ENCODE results near the gene OR4N2. TPM values are rescaled to one million over a fixed set of nuclear protein-coding genes. Genes with fewer than 3 reads are reported as not detected.
"Not testable (repeated sequence)": the region's sequence is repeated elsewhere in the genome, so short reads cannot be mapped to it uniquely, and the experiment has no call there.

OR4N2 gene
- polyA plus RNA-seq, 1 of the 3 experiments (the other 2 are of a cell fraction): not detected

DNA sequence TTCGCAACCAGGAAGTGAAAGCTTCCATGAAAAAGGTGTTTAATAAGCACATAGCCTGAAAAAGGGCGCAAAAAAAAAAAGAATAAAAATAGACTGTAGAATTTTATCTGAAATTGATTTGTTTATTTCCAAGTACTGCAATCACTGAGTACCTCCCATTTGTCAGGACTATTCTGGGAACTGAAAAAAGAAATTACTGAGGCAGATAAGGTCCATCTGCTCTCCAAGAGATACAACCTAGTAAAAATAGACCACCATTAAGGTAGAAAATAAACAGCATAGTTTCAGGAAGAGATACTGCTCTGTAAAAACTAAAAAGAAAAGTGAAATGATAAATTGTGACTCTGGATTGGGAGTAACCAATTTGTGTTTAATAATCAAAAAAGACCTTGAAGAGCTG is 24.7 kb downstream of the OR4N2 start:
- WGBS (ENCODE audit: low lambda C conversion rate): 3% methylated on average over 2 of the region's 2 CpGs
- H3K9ac ChIP-seq: no peak overlapping the region
- no peak for TF ChIP-seq MEF2A (IDR thresholded peaks at IDR 0.05; ENCODE audit: borderline replicate concordance, low read depth)
- no peak for TF ChIP-seq NRF1 (IDR thresholded peaks at IDR 0.05; ENCODE audit: low read depth, low read length)
- TF ChIP-seq EZH2phosphoT487 (IDR thresholded peaks at IDR 0.05; ENCODE audit: borderline replicate concordance, low read depth): no peak
- TF ChIP-seq GATA2 (CRISPR knock-in tag; IDR thresholded peaks at IDR 0.05): no peak
- TF ChIP-seq, protein P1, sequence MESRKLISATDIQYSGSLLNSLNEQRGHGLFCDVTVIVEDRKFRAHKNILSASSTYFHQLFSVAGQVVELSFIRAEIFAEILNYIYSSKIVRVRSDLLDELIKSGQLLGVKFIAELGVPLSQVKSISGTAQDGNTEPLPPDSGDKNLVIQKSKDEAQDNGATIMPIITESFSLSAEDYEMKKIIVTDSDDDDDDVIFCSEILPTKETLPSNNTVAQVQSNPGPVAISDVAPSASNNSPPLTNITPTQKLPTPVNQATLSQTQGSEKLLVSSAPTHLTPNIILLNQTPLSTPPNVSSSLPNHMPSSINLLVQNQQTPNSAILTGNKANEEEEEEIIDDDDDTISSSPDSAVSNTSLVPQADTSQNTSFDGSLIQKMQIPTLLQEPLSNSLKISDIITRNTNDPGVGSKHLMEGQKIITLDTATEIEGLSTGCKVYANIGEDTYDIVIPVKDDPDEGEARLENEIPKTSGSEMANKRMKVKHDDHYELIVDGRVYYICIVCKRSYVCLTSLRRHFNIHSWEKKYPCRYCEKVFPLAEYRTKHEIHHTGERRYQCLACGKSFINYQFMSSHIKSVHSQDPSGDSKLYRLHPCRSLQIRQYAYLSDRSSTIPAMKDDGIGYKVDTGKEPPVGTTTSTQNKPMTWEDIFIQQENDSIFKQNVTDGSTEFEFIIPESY (IDR thresholded peaks at IDR 0.05; ENCODE audit: borderline replicate concordance, low read depth): no peak
- TF ChIP-seq, protein P2, sequence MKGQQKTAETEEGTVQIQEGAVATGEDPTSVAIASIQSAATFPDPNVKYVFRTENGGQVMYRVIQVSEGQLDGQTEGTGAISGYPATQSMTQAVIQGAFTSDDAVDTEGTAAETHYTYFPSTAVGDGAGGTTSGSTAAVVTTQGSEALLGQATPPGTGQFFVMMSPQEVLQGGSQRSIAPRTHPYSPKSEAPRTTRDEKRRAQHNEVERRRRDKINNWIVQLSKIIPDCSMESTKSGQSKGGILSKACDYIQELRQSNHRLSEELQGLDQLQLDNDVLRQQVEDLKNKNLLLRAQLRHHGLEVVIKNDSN (IDR thresholded peaks at IDR 0.05; ENCODE audit: borderline replicate concordance, low read depth): no peak
- H4K20me1 ChIP-seq (ENCODE audit: insufficient read depth): no peaks in the 10 kb centered on the region
- no peaks in the 10 kb centered on the region for H3K27me3 ChIP-seq (ENCODE audit: insufficient read depth)
- no peaks in the 10 kb centered on the region for H3K36me3 ChIP-seq (replicated peaks in 1 of 2; ENCODE audit: control insufficient read depth in 1 of 2, insufficient read depth in 2 of 2, low read length in 1 of 2)
- no peaks in the 10 kb centered on the region; the same call in 1 of the 2 replicates for H3K9me2 ChIP-seq
- no peak overlapping the region for H3K4me2 ChIP-seq
- H3K79me2 ChIP-seq (ENCODE audit: insufficient read depth): no peaks in the 10 kb centered on the region
- ChIA-PET POLR2A (no interaction called here), CTCF (no interaction called here)
- H3K4me1 ChIP-seq (ENCODE audit: control insufficient read depth in 1 of 2, insufficient read depth in 2 of 2, low read depth in 1 of 2, low read length in 1 of 2): no peaks in the 10 kb centered on the region
- H3F3A ChIP-seq (replicated peaks; ENCODE audit: insufficient read depth): no peaks in the 10 kb centered on the region
- H2AFZ ChIP-seq (ENCODE audit: low read depth): no peak overlapping the region
- no peaks in the 10 kb centered on the region for H3K9me3 ChIP-seq
- DNase-seq: no peak
- no peak overlapping the region for H3K27ac ChIP-seq (ENCODE audit: low read depth in 2 of 2, low read length in 1 of 2)
- no peak overlapping the region for H3K4me3 ChIP-seq (ENCODE audit: low read depth in 2 of 2, low read length in 1 of 2)

DNA sequence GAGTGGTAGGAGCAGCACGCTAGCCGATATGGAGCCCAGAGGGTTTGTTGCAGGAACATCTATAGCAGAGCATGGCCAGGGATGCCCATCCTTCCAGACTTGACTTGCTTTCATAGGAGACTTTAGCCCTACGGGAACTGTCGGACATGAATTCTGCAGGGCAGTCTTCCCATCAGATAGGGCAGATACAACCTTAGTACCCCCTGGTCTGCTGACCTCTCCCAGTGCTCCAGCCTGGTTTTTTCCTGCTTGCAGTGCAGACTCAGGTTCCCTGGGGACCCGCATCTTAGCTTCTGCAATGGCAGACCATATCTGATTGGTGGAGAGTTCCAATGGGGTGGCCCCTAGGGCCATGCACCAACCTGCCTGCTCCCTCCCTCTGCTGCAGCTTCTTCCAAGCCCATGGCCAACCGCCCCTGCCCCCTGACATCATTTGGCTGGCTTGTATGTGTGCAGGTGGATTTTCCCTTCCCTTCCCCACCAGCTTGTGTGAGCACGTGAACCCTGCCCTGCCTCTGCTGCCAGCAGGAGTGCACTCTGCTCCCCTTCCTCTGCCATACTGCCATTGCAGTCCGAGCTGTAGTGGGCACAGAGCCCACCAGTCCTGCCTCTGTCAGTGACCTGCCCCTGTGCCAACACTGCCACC is 30.8 kb downstream of the OR4N2 start:
- WGBS (ENCODE audit: low lambda C conversion rate): 2% methylated on average over 8 of the region's 8 CpGs
- CTCF ChIA-PET: not testable (repeated sequence)

DNA sequence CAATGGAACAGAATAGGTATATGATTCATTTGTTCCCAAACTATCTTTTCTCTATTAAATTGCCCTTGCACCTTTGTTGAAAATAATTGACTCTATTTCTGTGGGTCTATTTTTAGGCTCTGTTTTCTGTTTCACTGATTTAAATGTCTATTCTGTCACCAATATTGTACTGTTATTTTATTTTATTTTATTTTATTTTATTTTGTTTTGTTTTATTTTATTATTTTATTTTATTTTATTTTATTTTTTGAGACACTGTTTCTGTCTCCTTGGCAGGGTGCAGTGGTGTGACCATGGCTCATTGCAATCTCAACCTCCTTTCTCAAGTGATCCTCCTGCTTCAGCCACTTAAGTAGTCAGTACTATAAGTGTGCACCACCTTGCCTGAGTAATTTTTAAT is 34.9 kb downstream of the OR4N2 start:
- Histone ChIP-seq H3K4me3 (ENCODE audit: low read depth in 2 of 2, low read length in 1 of 2) (no peak overlapping the region), H3K9me3 (no peaks in the 10 kb centered on the region), H3K79me2 (ENCODE audit: insufficient read depth) (no peaks in the 10 kb centered on the region), H3K27me3 (ENCODE audit: insufficient read depth) (no peaks in the 10 kb centered on the region), H3F3A (replicated peaks; ENCODE audit: insufficient read depth) (no peaks in the 10 kb centered on the region), H2AFZ (ENCODE audit: low read depth) (no peak overlapping the region), H3K27ac (ENCODE audit: low read depth in 2 of 2, low read length in 1 of 2) (no peak overlapping the region), H3K4me1 (ENCODE audit: control insufficient read depth in 1 of 2, insufficient read depth in 2 of 2, low read depth in 1 of 2, low read length in 1 of 2) (no peaks in the 10 kb centered on the region), H3K36me3 (replicated peaks in 1 of 2; ENCODE audit: control insufficient read depth in 1 of 2, insufficient read depth in 2 of 2, low read length in 1 of 2) (no peaks in the 10 kb centered on the region), H3K9ac (no peak overlapping the region), H3K9me2 (no peaks in the 10 kb centered on the region), H3K4me2 (no peak overlapping the region), H4K20me1 (ENCODE audit: insufficient read depth) (no peaks in the 10 kb centered on the region)
- DNase-seq: no peak
- ChIA-PET POLR2A (no interaction called here), CTCF (no interaction called here)
- no peak for TF ChIP-seq POLR2AphosphoS5 (IDR thresholded peaks at IDR 0.05; ENCODE audit: low read depth, low read length)

More for the DNA sequence above, 30.8 kb downstream of the OR4N2 start:
- H3K4me2 ChIP-seq; H3K79me2 ChIP-seq (ENCODE audit: insufficient read depth); H3K27me3 ChIP-seq (ENCODE audit: insufficient read depth); H4K20me1 ChIP-seq (ENCODE audit: insufficient read depth); H3K9me3 ChIP-seq; H3K4me1 ChIP-seq (ENCODE audit: control insufficient read depth in 1 of 2, insufficient read depth in 2 of 2, low read depth in 1 of 2, low read length in 1 of 2); H3K4me3 ChIP-seq (ENCODE audit: low read depth in 2 of 2, low read length in 1 of 2); H3K36me3 ChIP-seq (replicated peaks in 1 of 2; ENCODE audit: control insufficient read depth in 1 of 2, insufficient read depth in 2 of 2, low read length in 1 of 2); DNase-seq; H3K9me2 ChIP-seq; H3K9ac ChIP-seq; H3F3A ChIP-seq (replicated peaks; ENCODE audit: insufficient read depth); H3K27ac ChIP-seq (ENCODE audit: low read depth in 2 of 2, low read length in 1 of 2); POLR2A ChIA-PET; H2AFZ ChIP-seq (ENCODE audit: low read depth): not testable (repeated sequence)
